Right renal pelvis (tissue), 4 donors: ENCODE measurements around the gene OCLN. TPM values are rescaled to one million over a fixed set of nuclear protein-coding genes. Genes with fewer than 3 reads are reported as not detected.
"Not testable (repeated sequence)": the region's sequence is repeated elsewhere in the genome, so short reads cannot be mapped to it uniquely, and the experiment has no call there.

ENCODE experiments used
- DNase-seq, 4 donors: peaks; one replicate each; pipeline ENCODE4 v3.0.0-alpha.2; 2013; ENCODE audit warnings: low read depth in 4 of 4, low spot score in 3 of 4, missing footprints in 1 of 4
- polyA plus RNA-seq, 4 donors: library from polyadenylated mRNA; unstranded; fragments of 120-200 nt; gene quantifications; one replicate each; pipeline ENCODE4 v1.2.1, GENCODE V29; 2013; ENCODE audit not compliant: insufficient read length in 4 of 4

Gene OCLN
- 10 to 100 TPM; 32.2 to 48.3 (median 42.9) TPM for polyA plus RNA-seq

- DNase-seq: peak in 3 of 4 donors; percentile 48 to 65 (median 60)
Observed at GRCh38 chr5:69492391-69492922, at the start of gene OCLN. TSS of gene OCLN (plus strand) at chr5:69492790. CDS start at chr5:69504245, 11,455 bp downstream.

DNA sequence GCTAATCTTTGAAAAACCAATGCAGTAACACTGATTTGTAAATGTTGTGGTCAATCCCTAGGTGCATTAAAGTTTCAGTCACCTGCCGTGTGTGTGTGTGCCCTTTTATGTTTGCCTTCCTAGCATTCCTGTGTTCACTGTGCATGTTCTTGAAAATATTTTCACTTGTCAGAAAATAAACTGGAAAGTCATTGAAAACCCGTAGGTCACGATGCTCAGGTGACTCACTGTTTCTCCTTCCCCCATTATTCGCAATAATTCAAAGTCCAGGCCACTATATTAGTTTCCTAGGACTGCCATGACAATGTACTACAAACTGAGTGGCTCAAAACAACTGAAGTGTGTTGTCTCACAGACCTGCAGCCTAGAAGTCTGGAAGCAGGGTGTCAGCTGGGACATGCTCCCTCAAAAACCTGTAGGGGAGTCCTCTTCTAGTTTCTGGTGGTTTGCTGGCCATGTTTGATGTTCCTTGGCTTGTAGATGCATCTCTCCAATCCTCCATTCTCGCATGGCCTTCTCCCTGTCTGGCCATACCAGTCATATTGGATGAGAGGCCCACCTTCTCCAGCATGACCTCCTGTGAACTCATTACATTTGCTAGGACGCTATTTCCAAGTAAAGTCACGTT, 48.3 kb upstream of the OCLN start:
- DNase-seq: no peak

DNA sequence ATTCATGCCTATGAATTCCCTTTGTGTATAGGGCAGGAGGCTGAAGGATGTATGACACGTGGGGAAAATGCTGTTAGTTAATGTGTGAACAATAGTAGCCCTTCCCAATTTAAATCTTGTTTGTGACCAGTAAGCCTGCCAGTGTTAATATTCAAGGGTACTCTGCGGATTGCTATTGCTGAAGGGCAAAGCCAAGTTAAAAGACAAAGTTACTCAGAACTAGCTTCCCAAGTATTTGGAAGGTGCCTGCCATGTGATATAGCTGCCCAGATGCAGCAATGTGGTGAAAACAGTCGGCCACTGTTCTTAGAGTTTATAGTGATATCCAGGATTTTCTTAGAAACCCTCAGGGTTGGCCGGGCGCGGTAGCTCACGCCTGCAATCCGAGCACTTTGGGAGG, 43.1 kb upstream of the OCLN start:
- no peak for DNase-seq

DNA sequence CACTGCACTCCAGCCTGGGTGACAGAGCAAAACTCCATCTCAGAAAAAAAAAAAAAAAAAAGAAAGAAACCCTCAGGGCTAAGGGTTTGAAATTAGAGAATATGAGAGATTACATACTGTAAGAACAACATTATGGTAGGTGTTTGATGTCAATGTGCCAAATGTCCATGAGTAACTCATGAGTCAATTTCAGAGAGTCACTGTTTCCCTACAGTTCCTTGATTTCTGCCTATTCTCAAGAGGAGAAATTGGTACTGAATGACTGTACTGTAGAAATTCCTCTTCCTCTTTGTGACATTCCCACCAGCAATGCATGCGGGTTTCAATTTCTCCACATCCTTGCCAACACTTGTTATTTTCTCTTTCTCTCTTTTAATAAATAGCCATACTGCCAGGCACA, 42.5 kb upstream of the OCLN start:
- no peak for DNase-seq

- DNase-seq: not testable (repeated sequence)
Observed at GRCh38 chr5:69450527-69450926, 42.1 kb upstream of the OCLN start.

DNA sequence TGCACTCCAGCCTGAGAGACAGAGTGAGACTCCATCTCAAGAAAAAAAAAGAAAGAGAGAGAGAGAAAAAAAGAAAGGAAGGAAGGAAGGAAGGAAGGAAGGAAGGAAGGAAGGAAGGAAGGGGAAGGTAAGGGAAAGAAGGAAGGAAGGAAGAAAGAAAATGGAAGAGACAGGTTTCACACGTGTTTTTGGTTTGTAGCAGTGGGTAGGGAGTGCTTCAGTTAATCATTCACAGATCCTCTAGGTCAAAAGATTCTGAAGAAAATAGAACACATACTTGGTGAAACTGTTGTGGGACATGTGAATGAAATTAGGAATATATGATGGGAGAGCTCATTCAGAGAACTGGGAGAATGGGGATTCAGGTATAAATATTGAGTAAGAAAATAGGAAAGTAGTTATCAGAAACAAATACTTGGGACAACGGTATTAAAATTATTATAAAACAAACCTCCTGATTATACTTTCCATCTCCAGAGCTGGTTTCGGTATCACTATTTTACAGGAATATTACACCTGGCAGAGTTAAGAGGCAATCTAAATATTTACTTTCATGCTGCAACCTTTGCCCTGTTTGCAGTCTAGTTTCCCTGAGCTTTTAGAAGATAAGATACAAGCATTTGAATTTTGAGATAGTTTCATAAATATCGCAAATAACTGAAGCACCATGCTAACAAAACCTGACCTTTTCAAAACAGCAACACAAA, 40.5 kb upstream of the OCLN start:
- DNase-seq: no peak

GRCh38 chr5:69453487-69453886, 39.1 kb upstream of the OCLN start:
- not testable (repeated sequence) for DNase-seq

DNA sequence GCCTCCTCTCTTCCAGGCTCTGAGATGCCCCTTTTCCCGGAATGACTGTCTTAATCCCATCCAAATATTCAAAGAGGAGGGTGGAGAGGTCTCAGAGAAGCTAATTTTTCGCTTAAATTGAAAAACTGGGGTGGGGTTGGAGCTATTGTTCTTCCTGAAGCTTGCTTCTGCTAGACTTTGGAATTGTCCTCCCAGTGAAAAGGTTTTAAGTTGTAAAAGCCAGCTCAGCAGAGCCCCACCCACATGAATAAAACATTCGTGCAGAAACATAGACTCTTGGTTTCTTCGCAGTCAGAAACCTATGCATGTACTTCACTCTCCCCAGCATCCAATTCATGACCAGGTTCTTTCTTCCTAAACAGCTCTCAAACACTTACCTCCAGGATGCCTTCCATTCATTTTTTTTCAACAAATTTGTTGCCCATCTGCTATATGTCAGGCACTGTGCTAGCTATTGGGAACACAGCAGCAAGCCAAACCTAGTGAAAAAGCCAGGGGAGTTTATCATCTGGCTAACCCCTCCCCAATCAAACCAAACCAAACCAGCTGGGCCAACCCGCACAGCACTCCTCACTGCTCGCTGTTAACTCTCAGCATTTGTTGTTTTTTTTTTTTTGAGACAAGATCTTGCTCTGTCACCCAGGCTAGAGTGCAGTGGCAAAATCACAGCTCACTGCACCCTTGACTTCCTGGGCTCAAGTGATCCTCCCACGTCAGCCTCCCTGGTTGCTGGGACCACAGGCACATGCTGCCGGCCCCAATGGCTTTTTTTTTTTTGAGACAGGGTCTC, 37.9 kb upstream of the OCLN start:
- DNase-seq: no peak

DNA sequence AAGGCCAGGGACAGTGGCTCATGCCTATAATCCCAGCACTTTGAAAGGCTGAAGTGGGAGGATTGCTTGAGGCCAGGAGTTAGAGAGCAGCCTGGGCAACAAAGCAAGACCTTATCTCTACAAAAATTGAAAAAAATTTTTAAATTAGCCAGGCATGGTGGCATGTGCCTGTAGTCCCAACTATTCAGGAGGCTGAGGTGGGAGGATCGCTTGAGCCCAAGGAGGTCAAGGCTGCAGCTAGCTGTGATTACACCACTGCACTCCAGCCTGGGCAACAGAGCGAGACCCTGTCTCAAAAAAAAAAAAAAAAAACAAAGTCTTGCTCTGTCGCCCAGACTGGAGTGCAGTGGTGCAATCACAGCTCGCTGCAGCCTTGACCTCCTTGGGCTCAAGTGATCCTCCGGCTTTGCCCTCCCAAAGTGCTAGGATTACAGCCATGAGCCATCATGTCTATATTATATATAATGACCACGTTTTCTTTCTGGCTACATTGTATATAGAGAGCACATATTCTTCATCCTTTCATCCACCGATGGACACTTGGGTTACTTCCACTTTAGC, 37.1 kb upstream of the OCLN start:
- not testable (repeated sequence) for DNase-seq

- no peak for DNase-seq
Observed at GRCh38 chr5:69462170-69462569, 30.4 kb upstream of the OCLN start.

GRCh38 chr5:69466375-69466774, 26.2 kb upstream of the OCLN start:
- DNase-seq: not testable (repeated sequence)

GRCh38 chr5:69467442-69468225, 25.0 kb upstream of the OCLN start:
- no peak for DNase-seq

GRCh38 chr5:69468631-69469030, 24.0 kb upstream of the OCLN start:
- DNase-seq: no peak

GRCh38 chr5:69471516-69471915, 21.1 kb upstream of the OCLN start:
- not testable (repeated sequence) for DNase-seq

- not testable (repeated sequence) for DNase-seq
Observed at GRCh38 chr5:69472535-69473143, 20.0 kb upstream of the OCLN start.

DNA sequence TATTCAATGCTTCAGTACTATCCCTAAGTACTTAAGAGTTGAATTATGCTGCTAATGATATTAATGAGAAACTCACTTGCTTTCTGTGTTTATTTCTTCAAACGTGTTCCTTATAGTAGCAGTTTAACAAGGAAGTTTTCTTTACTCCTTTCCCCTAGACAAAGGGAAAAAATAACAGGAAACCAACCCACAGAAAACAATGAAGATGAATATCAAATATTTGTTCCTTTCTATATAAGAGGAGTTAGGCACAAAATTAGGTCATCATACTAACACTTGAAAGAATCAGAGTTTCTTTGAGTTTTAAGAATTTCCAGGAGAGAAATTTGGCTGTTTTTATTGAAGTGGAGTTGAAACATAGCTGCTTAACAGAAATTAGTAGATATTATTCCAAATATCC, 15.4 kb upstream of the OCLN start:
- no peak for DNase-seq

- DNase-seq: not testable (repeated sequence)
Observed at GRCh38 chr5:69478296-69478695, 14.3 kb upstream of the OCLN start.

DNA sequence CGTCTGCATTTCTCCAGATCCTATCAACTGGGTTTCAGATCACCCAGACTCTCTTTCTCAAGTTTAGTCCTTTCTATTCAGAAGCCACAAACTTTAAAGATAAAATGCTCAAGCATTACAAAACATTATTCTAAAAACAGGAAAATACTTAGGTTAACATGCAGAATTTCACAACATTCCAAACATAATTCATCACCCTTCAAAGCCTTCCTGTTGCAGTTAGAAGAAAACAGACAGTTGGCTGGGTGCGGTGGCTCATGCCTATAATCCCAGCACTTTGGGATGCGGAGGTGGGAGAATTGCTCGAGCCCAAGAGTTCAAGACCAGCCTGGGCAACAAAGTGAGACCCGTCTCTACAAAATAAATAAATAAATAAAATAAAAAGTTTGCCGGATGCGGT, 7.7 kb upstream of the OCLN start:
- no peak for DNase-seq

GRCh38 chr5:69485471-69485870, 7.1 kb upstream of the OCLN start:
- DNase-seq: no peak

- DNase-seq: no peak
Observed at GRCh38 chr5:69489246-69489645, 3.3 kb upstream of the OCLN start.
